BE2C (cell line): Measurements from ENCODE around the gene ASTN2.

Source experiments
- DNase-seq: peaks from one replicate; pipeline ENCODE4 v3.0.0-alpha.2; 2020
- H3K27me3 ChIP-seq: fragments of 250-450 bp; sonication (Bioruptor Pico); 2 replicates; pipeline ENCODE4 v1.5.1; 2020; ENCODE audit warnings: mild to moderate bottlenecking
- H3K36me3 ChIP-seq: fragments of 250-450 bp; sonication (Bioruptor Pico); 2 replicates; pipeline ENCODE4 v1.5.1; 2020; ENCODE audit warnings: mild to moderate bottlenecking
- H3K4me1 ChIP-seq: fragments of 250-450 bp; sonication (Bioruptor Pico); 2 replicates; pipeline ENCODE4 v1.5.1; 2020
- H3K4me3 ChIP-seq: 2 replicates; pipeline ENCODE4 v1.5.1; 2011; ENCODE audit warnings: low read depth, low read length
- H3K9me3 ChIP-seq: fragments of 250-450 bp; sonication (Bioruptor Pico); 2 replicates; pipeline ENCODE4 v1.5.1; 2020
- CTCF ChIP-seq: IDR thresholded peaks from 2 replicates; pipeline ENCODE4 v1.5.1; 2012; ENCODE audit warnings: mild to moderate bottlenecking, low read depth, low read length

Gene ASTN2

GRCh38 chr9:116792271-116792670, 622.6 kb downstream of the ASTN2 start:
- Histone ChIP-seq H3K27me3 (no peaks in the 10 kb centered on the region), H3K36me3 (peaks cover 27% of the 10 kb centered on the region), H3K9me3 (no peaks in the 10 kb centered on the region), H3K4me3 (no peak overlapping the region), H3K4me1 (peaks cover 10% of the 10 kb centered on the region)
- peak; percentile 58 for DNase-seq
- TF ChIP-seq CTCF: no peak

DNA sequence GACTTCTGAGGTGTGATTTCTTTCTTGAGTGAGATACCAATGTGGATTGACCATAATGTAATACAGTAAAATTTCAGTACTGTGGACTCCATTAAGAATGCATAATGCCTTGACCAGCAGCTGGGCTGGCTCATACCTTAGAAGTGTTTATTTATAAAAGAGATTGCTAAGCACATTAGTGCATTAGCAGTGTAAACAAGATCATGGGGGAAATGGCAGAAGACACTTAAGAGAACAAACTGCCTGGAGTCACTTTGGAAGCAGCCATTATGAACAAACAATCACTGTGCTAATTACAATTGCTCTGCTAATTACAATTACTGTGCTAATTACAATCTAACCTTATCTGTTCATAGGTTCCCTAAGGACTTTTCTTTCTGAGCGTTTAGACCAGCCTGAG, 623.5 kb downstream of the ASTN2 start:
- Histone ChIP-seq H3K4me3 (no peak overlapping the region), H3K36me3 (peaks cover 33% of the 10 kb centered on the region), H3K27me3 (no peaks in the 10 kb centered on the region), H3K9me3 (no peaks in the 10 kb centered on the region), H3K4me1 (peaks cover 15% of the 10 kb centered on the region)
- TF ChIP-seq CTCF: no peak
- DNase-seq: no peak

DNA sequence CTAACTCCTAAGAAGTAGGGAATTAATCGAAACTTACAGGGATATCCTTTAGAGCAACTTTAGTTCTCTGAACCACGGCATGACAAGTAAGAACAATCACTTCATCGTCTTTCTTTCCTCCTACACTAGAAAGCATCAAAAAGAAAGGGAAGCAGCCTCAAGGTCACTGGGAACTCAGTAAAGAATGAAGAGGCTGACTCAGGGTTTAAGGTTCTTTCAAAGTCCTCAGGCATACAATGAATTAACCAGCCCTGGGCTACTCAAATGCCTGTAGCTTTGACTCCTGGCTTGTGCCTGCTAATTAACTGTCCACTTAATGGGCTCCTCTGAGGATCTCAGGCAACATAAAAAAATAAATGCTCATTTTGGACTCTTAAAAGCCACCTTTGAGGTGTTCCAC, 625.8 kb downstream of the ASTN2 start:
- H3K4me3 ChIP-seq: no peak overlapping the region
- DNase-seq: no peak
- TF ChIP-seq CTCF: no peak
- peaks cover 24% of the 10 kb centered on the region for H3K36me3 ChIP-seq
- H3K27me3 ChIP-seq: no peaks in the 10 kb centered on the region
- H3K4me1 ChIP-seq: peaks cover 13% of the 10 kb centered on the region
- H3K9me3 ChIP-seq: no peaks in the 10 kb centered on the region

GRCh38 chr9:116786737-116787136, 628.1 kb downstream of the ASTN2 start:
- Histone ChIP-seq H3K4me1 (peaks cover 13% of the 10 kb centered on the region), H3K9me3 (no peaks in the 10 kb centered on the region), H3K27me3 (no peaks in the 10 kb centered on the region), H3K4me3 (no peak overlapping the region), H3K36me3 (peaks cover 18% of the 10 kb centered on the region)
- no peak for TF ChIP-seq CTCF
- DNase-seq: no peak

- Histone ChIP-seq H3K36me3 (no peaks in the 10 kb centered on the region; the same call in 1 of the 2 replicates), H3K9me3 (no peaks in the 10 kb centered on the region), H3K27me3 (no peaks in the 10 kb centered on the region), H3K4me3 (no peak overlapping the region), H3K4me1 (no peaks in the 10 kb centered on the region; the same call in 1 of the 2 replicates)
- no peak for DNase-seq
- TF ChIP-seq CTCF: no peak
Measured at GRCh38 chr9:116777116-116777515, 637.7 kb downstream of the ASTN2 start.

GRCh38 chr9:116774421-116775180, 640.3 kb downstream of the ASTN2 start:
- Histone ChIP-seq H3K4me1 (no peaks in the 10 kb centered on the region; the same call in 1 of the 2 replicates), H3K27me3 (no peaks in the 10 kb centered on the region), H3K9me3 (no peaks in the 10 kb centered on the region), H3K4me3 (no peak overlapping the region), H3K36me3 (peaks cover 9% of the 10 kb centered on the region)
- DNase-seq: no peak
- TF ChIP-seq CTCF: no peak
